ENCODE measurements around the gene RABL6.
A peak's percentile ranks its signal among the peaks of the same experiment; 100 is the strongest.

The RABL6 gene

GRCh38 chr9:136858844-136859757 lies 51.4 kb downstream of the RABL6 start:
- peak overlapping the region; percentile 89 for H3K27ac ChIP-seq
- TF ChIP-seq CTCF (conservative IDR thresholded peaks at IDR 0.05), result no peak
- no peak; the same call in 1 of the 2 replicates for TF ChIP-seq ZFX (IDR thresholded peaks at IDR 0.05)

DNA sequence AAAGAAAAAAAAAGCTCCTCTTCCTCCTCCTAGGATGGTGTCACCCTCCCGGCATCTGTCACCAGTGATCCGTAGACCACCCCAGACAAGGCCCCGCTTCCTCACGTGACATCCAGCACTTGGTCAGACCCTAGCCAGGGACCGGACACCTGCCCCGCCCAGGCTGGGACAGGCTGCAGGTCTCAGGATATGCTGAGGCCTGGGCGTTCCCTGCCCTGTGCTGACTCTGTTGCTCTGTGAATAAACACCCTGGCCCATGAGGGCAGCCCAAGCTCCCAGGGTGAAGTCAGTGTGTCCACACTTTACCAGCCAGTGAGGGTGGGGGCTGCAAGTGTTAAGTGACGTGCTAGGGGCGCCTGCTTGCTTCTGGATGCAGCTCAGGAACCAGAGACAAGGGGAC lies 52.8 kb downstream of the RABL6 start:
- no peak overlapping the region; the same call in 1 of the 2 replicates for H3K27ac ChIP-seq
- TF ChIP-seq CTCF (conservative IDR thresholded peaks at IDR 0.05) (no peak), ZFX (IDR thresholded peaks at IDR 0.05) (no peak)

- TF ChIP-seq ZFX (IDR thresholded peaks at IDR 0.05) (0 out of 2 replicates have a peak, but pooled peaks have one; percentile 16), CTCF (conservative IDR thresholded peaks at IDR 0.05) (no peak)
- H3K27ac ChIP-seq, result no peak overlapping the region
These were observed 53.5 kb downstream of the RABL6 start for GRCh38 chr9:136860933-136861873.

GRCh38 chr9:136861874-136862457 lies 54.2 kb downstream of the RABL6 start:
- TF ChIP-seq ZFX (IDR thresholded peaks at IDR 0.05) (no peak), CTCF (conservative IDR thresholded peaks at IDR 0.05) (no peak)
- H3K27ac ChIP-seq, result no peak overlapping the region

DNA sequence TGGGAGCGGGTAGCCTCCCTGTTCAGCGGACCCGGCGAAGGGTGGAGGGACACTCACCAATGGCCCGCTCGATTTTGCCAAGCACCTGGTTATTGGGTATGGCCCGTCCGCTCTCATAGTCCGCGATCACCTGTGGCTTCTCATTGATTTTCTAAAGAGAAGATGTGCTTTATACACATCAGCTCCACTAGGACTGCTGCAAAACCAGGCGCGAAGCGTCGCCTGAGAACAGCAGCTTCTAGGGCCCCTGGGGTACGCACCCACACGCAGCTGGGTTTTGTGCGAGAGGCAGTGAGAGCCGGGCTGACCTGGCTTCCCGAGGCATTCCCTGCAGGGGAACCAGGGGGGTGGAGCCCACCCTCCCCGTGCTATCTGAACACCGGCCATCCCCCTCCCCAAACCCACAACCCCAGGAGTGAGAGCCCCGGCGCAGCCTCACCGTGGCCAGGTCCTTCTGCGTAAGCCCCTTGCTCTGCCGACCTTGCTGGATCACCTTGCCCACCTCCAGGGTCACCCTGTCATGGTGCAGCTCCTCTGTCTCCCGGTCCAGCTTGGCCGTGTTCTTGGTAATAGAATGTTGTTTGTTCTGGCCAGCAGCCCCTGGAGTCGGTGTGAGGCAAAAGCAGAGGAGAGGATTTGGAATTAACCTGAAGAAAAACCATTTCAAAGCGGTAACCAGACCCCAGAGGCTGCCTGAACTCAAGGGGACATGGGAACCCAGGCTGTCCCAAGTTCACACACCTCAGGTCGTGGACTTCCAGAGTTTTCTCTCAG lies 55.3 kb downstream of the RABL6 start:
- no peak for TF ChIP-seq ZFX (IDR thresholded peaks at IDR 0.05)
- no peak for TF ChIP-seq CTCF (conservative IDR thresholded peaks at IDR 0.05)
- no peak overlapping the region for H3K27ac ChIP-seq

GRCh38 chr9:136863623-136864273 lies 56.0 kb downstream of the RABL6 start:
- TF ChIP-seq ZFX (IDR thresholded peaks at IDR 0.05) (no peak), CTCF (conservative IDR thresholded peaks at IDR 0.05) (no peak)
- no peak overlapping the region for H3K27ac ChIP-seq

Data from C4-2B (cell line).